Right atrium auricular region (tissue), 2 donors: Measurements from ENCODE around the gene CMTM4. TPM values are rescaled to one million over a fixed set of nuclear protein-coding genes. Genes with fewer than 3 reads are reported as not detected.

ENCODE experiments used
- DNase-seq: peaks from one replicate; pipeline ENCODE4 v3.0.0-alpha.2; 2019; ENCODE audit warnings: low spot score
- H3K27ac ChIP-seq, 2 donors: fragments of 200-600 bp; sonication (generic); 1 replicate in 1 of 2; 2 replicates in 1 of 2; pipeline ENCODE4 v1.5.1; 2016 to 2019
- H3K27me3 ChIP-seq, 2 donors: fragments of 200-600 bp; sonication (generic); one replicate each; pipeline versions ENCODE4 v1.5.1 to v1.6.0; 2017 to 2019
- H3K36me3 ChIP-seq: fragments of 200-600 bp; sonication (generic); one replicate; pipeline ENCODE4 v1.5.1; 2016
- H3K4me1 ChIP-seq, 2 donors: fragments of 200-600 bp; sonication (generic); one replicate each; pipeline versions ENCODE4 v1.5.1 to v1.6.0; 2017 to 2019
- H3K4me3 ChIP-seq, 2 donors: fragments of 200-600 bp; sonication (generic); 1 replicate in 1 of 2; 2 replicates in 1 of 2; pipeline ENCODE4 v1.5.1; 2017 to 2019; ENCODE audit warnings: mild to moderate bottlenecking in 1 of 2, moderate library complexity in 1 of 2
- H3K9me3 ChIP-seq, 2 donors: fragments of 200-600 bp; sonication (generic); one replicate each; pipeline ENCODE4 v1.5.1; 2019
- total RNA-seq, 2 donors: library from RNA; depleted of rRNA; stranded (reverse); fragments of >200 nt; gene quantifications; one replicate each; pipeline ENCODE4 v1.1.0, GENCODE V29; 2016
- TF ChIP-seq, protein P1 (sequence below), 2 donors: fragments of 200-600 bp; sonication (generic); IDR thresholded peaks; one replicate each; pipeline ENCODE4 v1.5.1; 2019; ENCODE audit warnings: antibody characterized with exemption in 2 of 2

The CMTM4 gene
- total RNA-seq, 2 donors from 2014 or later = 7.5 to 15.2 TPM

DNA sequence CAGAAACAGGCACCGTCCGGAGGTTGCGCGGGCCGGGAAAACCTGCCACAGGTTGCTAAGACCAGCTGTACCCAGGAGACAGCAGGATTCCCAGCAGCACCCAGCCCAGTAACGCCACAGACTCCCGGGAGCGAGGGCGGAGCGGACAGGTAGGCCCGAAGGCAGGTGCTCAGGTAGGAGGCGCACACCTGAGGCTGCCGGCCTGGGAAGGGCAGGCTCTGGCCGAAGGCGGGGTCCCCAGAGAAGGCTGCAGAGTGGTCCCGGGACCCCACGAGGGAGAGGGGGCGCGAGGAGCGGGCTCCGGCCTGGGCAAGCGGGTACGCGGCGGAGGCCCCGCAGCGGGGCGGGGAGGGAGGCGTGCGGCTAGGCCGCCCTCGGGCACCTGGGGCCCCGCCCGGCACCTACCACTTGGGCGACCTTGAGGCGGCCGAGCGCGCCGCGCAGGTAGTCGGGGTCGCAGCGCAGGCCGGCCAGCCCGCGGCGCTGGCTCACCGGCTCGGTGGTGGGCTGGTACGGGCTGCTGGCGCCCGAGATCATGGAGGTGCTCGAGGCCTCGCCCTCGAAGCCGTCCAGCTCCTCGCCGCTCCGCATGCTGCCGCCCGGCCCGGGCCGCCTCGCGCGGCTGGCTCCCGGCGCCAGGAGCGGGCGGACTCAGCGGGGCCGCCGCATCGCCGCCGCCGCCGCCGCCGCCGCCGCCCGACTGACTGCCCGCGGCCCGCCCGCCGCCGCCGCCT lies 441 bp downstream of the CMTM4 start:
- peaks cover 0 to 17% of the 10 kb centered on the region in 2 donors for H3K4me1 ChIP-seq
- TF ChIP-seq, protein P1, sequence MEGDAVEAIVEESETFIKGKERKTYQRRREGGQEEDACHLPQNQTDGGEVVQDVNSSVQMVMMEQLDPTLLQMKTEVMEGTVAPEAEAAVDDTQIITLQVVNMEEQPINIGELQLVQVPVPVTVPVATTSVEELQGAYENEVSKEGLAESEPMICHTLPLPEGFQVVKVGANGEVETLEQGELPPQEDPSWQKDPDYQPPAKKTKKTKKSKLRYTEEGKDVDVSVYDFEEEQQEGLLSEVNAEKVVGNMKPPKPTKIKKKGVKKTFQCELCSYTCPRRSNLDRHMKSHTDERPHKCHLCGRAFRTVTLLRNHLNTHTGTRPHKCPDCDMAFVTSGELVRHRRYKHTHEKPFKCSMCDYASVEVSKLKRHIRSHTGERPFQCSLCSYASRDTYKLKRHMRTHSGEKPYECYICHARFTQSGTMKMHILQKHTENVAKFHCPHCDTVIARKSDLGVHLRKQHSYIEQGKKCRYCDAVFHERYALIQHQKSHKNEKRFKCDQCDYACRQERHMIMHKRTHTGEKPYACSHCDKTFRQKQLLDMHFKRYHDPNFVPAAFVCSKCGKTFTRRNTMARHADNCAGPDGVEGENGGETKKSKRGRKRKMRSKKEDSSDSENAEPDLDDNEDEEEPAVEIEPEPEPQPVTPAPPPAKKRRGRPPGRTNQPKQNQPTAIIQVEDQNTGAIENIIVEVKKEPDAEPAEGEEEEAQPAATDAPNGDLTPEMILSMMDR (IDR thresholded peaks at IDR 0.05) = no peak
- H3K27me3 ChIP-seq = no peaks in the 10 kb centered on the region
- peak overlapping the region; percentile 62 to 71 for H3K4me3 ChIP-seq
- no peak for DNase-seq
- H3K36me3 ChIP-seq = no peaks in the 10 kb centered on the region
- no peaks in the 10 kb centered on the region for H3K9me3 ChIP-seq
- peak overlapping the region; percentile 31 to 51 for H3K27ac ChIP-seq

DNA sequence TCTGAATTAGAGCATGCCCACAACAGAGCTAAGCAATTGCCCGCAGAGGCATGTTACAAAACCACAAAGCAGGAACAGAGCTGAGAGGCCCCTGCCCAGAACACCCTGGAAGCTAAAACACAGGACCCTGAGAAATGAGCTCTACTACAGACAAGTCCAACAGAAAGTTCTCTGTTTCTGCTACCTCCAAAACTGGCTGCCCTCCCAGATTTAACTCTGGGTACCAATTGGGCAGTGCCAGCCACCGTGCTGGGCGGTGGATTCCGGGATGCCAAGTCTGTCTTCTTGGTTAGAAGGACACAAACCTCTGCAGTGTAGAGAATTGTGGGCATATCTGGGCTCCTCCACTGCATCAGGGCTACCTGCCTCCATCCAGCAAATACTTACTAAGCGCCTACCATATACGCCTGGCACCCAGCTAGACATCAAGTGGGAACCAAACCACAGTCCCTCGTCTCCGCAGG lies 1.0 kb downstream of the CMTM4 start:
- TF ChIP-seq, protein P1 (IDR thresholded peaks at IDR 0.05) = no peak
- H3K9me3 ChIP-seq = no peaks in the 10 kb centered on the region
- peak overlapping the region; percentile 62 to 71 for H3K4me3 ChIP-seq
- peak overlapping the region in 1 of 2 donors; percentile 51 for H3K27ac ChIP-seq
- no peak for DNase-seq
- no peaks in the 10 kb centered on the region for H3K27me3 ChIP-seq
- H3K4me1 ChIP-seq = peaks cover 0 to 17% of the 10 kb centered on the region in 2 donors
- H3K36me3 ChIP-seq = no peaks in the 10 kb centered on the region

DNA sequence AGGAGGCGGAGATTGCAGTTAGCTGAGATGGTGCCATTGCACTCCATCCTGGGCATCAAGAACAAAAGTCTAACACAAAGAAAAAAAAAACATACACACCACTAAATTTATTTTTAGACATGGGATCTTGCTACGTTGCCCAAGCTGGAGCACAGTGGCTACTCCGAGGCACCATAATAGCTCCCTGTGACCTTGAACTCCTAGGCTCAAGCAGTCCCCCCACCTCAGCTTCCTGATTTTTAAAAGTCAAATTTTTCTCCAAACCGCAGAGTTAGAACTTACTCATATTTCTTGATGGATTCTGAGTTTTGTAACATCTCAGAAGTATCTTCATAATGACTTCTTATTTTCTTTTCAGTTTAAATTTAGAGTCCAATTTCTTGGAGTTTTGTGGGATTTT lies 3.4 kb downstream of the CMTM4 start:
- no peak for DNase-seq
- no peak overlapping the region for H3K4me3 ChIP-seq
- H3K27me3 ChIP-seq = no peaks in the 10 kb centered on the region
- H3K9me3 ChIP-seq = no peaks in the 10 kb centered on the region
- H3K36me3 ChIP-seq = no peaks in the 10 kb centered on the region
- no peak overlapping the region for H3K27ac ChIP-seq
- TF ChIP-seq, protein P1 (IDR thresholded peaks at IDR 0.05) = no peak
- H3K4me1 ChIP-seq = peaks cover 0 to 17% of the 10 kb centered on the region in 2 donors

DNA sequence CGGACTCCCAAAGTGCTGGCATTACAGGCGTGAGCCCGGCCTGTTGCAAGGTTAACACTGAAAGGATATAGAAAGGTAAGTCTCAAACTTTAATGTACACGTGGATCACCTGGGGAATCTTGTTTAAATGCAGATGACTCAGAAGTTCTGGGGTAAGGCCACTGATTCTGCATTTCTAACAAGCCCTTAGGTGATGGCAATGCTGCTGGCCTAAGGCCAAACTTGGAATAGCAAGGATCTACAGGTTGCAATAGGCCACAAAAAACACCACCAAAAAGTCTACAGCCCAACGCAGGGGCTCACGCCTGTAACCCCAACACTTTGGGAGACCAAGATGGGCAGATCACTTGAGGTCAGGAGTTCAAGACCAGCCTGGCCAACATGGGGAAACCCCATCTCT lies 4.2 kb downstream of the CMTM4 start:
- Histone ChIP-seq H3K27me3 (no peaks in the 10 kb centered on the region), H3K4me3 (no peak overlapping the region), H3K9me3 (no peaks in the 10 kb centered on the region), H3K27ac (no peak overlapping the region), H3K4me1 (peaks cover 0 to 15% of the 10 kb centered on the region in 2 donors), H3K36me3 (no peaks in the 10 kb centered on the region)
- TF ChIP-seq, protein P1 (IDR thresholded peaks at IDR 0.05) = no peak
- no peak for DNase-seq

DNA sequence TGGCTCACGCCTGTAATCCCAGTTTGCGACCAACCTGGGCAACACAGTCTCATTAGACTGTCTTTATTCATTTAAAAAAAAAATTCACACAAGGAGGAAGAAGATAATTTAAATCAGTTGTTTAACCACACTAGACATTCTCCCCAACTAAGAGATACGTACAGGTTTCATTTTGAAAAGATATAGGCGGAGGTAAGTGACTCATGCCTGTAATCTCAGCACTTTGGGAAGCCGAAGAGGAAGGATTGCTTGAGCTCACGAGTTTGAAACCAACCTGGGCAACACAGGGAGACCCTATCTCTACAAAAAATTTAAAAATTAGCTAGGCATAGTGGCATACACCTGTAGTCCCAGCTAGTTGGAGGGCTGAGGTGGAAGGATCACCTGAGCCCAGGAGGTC lies 5.3 kb downstream of the CMTM4 start:
- Histone ChIP-seq H3K27me3 (no peaks in the 10 kb centered on the region), H3K4me1 (peaks cover 0 to 13% of the 10 kb centered on the region in 2 donors), H3K9me3 (no peaks in the 10 kb centered on the region), H3K27ac (no peak overlapping the region), H3K36me3 (no peaks in the 10 kb centered on the region), H3K4me3 (no peak overlapping the region)
- DNase-seq = no peak
- TF ChIP-seq, protein P1 (IDR thresholded peaks at IDR 0.05) = no peak
